GM19467 (cell line): ENCODE results near the gene CAMK1D.

ENCODE experiments used
- ATAC-seq: cut with Tn5 transposase; IDR thresholded peaks from one replicate; pipeline ENCODE4 v1.9.1; 2021; ENCODE audit warnings: mild to moderate bottlenecking, moderate library complexity; ENCODE audit not compliant: unreplicated experiment

Gene CAMK1D

GRCh38 chr10:12774204-12774894, 425.0 kb downstream of the CAMK1D start:
- no peak for ATAC-seq

- no peak for ATAC-seq
Measured at GRCh38 chr10:12777840-12778585, 428.7 kb downstream of the CAMK1D start.

DNA sequence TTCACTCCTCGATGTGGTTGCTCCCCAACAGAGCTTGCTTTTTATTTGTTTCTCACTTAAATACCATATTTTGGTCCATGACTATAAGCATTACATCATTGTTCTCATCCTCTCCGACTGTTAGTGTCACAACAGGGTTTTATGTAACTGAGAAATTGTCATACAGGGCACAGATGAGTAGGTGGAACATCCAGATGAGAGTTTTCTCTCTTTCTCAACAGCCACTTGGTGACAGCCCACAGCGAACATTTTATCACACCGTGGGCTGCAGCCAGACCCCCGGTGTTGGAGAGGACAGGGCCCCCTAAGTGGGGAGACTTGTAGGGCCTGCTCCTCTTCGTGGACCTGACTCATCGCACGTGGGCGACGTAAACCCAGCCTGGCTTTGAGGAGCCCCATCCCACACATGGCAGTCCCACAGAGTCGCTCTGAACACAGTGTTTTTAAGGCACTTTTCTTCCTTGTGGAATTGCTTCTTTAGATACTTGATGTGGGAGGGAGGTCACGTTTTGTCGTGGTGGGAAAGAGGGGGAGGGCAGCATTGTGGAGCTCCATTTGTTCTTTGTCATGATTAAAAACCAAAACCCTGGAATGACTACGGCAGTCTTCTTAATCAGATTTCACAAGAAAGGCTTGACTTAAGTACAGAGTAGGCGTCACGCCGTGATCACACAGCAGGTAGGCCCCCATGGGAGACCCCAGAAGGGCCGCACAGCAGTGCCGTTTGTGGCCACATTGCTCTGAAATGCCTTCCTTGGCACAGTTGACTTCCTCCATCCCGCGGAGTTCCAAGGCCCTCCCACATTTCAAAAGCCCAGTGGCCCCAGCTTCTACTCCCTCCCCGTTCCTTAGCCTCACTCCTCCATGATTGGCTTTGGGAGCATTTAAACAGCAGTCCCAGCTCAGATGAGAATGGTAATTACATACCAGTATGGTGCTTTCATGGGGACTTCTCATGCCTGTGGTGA, 431.6 kb downstream of the CAMK1D start:
- no peak for ATAC-seq

DNA sequence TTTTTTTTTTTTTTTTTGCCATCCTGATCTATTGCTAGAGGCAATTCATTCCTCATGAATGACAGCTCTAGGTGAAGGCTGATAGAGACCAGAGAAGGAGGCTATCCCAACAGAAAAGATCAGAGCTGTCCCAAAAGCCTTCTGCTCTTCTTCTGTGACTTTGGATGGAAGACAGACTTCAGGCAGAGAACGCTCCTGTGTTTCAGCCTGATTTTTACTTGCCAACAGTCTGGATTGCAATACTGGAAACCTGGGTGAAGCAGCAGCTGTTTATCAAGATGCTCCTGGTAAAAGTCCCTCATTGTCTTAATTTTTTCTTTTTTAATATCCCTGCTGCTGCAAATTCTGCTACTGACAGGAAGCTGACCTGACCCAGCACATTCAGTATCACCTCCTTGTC, 432.6 kb downstream of the CAMK1D start:
- ATAC-seq = no peak

GRCh38 chr10:12782537-12782936, 433.2 kb downstream of the CAMK1D start:
- no peak for ATAC-seq

GRCh38 chr10:12783293-12783692, 433.9 kb downstream of the CAMK1D start:
- ATAC-seq = no peak

GRCh38 chr10:12784646-12785045, 435.3 kb downstream of the CAMK1D start:
- no peak for ATAC-seq

- no peak for ATAC-seq
Measured at GRCh38 chr10:12785415-12785831, 436.1 kb downstream of the CAMK1D start.

DNA sequence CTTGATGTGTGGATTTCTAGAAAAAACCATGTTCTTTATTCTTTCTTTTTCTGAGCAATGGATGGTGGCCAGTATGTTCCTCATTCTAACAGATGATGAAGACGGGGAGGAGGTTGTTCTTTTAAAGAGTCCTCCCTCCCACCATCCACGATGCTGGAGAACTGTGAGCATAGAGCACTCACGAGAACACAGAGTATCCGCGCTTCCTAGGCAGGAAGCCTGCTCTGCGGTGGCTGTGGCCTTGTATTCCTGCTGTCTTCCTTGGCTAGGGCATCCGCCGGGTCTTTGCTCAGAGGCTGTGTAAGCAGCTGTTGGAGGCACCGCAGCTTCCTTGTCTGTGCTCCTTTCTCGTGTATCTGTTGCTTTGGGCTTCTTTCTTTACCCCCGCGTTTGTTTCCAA, 437.9 kb downstream of the CAMK1D start:
- ATAC-seq = no peak

GRCh38 chr10:12788277-12788676, 438.9 kb downstream of the CAMK1D start:
- ATAC-seq = no peak

- ATAC-seq = no peak
Measured at GRCh38 chr10:12790270-12790669, 440.9 kb downstream of the CAMK1D start.

- no peak for ATAC-seq
Measured at GRCh38 chr10:12791728-12792127, 442.4 kb downstream of the CAMK1D start.

DNA sequence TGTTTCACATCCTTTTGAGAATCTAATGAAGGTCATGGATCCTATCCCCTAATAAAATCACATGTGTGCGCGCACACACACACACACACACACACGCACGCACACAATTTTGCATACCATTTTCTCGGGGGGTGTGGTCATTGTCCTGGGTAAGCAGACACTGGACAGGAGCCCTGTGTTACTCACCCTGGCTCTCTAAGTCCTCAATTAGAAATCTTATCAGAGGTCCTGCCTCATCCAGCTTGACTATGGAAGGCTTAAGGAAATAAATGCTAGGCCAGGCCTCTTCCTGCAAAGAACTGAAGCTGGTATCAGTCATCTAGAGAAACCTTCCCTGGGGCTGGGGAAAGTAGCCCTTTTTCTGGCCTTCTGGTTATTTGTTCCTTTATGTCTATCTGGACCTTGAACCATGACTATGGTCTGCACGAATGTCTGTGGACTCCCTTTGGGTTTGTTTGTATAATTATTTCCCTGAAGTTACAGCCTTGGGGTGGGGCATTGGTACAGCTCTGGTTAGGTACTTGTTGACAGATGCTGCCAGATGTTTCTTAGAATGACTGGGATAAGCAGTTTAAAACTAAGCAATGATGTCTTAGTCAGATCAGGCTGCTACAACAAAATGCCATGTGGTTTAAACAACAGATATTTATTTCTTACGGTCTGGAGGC, 443.7 kb downstream of the CAMK1D start:
- ATAC-seq = no peak

DNA sequence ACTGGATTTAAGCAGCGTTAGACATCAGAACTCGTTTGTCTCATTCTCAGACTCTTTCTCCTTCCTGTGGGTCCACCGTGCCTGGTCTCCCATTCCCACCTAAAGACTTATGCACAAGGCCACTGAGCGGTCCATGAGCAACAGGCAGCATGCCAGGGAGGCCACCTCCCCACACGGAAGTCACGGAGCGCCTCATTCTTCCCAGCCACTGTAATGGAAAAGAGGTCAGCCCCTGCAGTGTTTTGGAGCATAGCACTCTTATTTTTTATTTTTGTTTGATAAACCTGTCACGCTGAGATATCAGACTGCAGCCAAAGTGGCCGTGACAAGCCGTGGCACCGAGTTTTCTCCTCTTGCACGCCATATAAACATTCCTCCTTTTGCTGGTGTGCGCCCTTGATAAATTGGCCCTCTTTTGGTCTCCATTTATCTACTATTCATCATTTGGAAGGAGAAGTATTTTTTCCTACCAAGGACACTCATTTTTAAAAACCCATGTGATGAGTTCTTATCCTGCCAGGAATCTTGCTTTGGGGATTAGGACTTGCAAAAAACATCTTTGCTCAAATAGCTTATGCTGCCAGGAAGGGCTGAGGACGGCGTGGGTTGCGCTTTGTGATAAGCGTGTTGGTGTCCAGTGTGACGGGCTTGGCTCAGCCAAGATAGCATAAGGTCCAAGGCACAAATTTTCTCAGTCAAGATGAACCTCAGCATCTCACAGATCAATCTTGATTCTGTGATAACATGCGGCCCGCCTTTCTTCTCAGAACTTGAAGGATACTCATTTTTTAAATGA, 446.2 kb downstream of the CAMK1D start:
- no peak for ATAC-seq

DNA sequence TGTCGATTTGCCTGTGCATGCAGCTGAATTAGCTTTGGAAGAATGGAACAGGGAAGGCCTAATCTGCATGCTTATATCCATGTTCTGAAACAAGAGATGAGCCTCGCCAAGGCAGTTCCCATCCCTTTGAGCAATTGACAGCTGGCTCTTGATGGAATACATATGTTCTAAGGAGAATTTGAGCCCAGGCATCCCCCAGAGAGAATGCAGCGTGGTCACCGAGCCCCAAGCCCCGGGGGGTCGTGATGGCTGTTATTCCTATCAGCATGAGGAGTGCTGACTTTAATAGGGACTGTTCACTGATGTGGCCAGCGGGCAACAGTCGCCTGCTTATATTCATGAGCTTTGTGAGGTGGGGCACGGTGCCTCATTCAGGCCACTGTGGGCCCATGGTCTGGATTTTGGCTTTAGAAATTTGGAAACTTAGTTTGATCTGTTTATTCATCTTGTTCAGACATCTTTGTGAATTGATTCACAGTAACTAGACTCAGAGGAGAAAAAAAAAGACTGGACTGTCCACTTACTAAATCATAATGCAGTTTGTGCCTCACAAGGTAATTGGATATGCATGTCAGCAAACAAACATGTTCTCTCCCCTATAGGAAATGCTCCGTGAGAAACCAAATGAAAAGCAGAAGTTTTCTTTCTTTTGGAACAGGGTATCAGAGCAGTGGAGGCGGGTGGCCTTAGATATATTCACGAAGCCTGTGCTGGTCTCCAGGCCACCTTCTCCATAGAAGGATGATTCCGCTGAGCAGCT, 447.2 kb downstream of the CAMK1D start:
- ATAC-seq = no peak

- no peak for ATAC-seq
Measured at GRCh38 chr10:12797471-12798262, 448.3 kb downstream of the CAMK1D start.

DNA sequence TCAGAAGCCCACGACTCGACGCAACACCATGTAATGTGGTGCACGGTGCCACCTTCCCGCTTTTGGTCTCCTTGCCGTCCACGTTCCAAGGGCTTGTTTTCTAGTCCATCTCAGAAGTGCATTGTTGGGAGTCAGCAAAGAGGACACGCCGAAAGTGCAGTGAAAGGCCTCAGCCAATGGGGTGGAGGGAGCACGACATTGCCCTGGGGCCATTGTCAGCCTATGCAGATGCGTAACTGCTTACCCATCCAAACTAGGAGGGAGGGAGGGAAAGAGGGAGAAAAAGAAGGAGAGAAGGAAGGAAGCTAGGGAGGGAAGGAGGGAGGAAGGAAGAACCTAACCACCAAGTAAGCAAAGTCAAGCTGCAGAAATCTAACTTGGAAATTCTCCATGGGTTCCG, 449.8 kb downstream of the CAMK1D start:
- ATAC-seq = no peak

DNA sequence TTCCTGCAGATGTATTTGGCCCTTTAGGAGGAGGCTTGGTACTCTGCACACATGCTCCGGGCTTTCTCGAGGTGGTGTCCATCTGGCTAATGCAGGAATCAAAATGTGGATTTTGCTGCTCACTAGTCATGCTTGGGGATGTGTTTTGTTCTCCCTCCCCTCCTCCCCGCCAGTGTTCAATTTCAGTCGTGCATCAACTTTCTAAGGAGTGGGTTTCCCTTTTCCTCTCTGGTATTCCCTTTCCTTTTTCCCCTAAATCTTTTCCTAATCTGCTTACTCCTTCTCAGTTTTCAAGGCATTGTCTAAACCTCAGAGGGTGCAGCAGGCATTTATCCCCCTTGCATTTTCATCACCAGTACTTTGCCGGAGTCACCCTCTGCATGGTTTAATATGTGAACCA, 450.4 kb downstream of the CAMK1D start:
- ATAC-seq = no peak

- no peak for ATAC-seq
Measured at GRCh38 chr10:12800302-12800701, 451.0 kb downstream of the CAMK1D start.
